Measurements from ENCODE around the gene LRMDA.

Gene LRMDA

DNA sequence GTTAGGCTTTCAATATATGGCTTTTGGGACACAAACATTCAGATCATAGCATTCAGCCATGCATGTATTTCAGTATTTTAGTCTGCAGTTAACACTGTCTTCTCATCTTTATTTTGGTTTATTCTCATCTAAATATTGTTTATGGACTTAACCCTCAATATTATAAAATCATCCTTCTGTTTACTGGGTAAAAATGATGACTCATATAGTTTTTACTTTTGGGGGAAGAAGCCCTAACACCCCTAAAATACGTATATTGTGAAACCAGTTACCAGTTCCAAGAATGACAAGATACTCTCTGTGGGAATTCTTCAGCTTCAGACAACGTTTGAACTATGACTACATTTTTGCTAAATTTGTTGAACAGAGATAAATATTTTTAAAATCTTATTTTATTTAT lies 505.4 kb downstream of the LRMDA start:
- no peak for DNase-seq (ENCODE audit: low read depth in 2 of 3, low spot score in 1 of 3)

DNA sequence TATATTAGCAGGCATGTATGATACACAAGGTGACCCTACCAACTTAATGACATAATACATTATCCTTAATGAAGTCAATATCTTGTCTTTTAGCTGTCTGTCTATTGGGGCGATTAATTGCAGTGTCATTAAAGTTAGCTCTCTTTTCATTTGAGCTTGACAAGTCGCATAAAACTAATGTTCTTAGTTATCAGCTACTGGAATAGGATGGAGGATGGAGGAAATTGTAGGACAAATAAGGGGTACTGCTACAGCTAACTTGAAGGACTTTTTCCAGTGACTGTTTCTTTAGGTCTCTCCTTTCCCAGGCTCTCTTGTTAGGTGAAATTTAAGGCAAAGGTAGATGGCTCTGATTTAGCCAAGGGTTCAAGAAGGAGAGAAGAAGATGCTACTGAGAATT lies 506.4 kb downstream of the LRMDA start:
- no peak for DNase-seq (ENCODE audit: low read depth in 2 of 3, low spot score in 1 of 3)

DNA sequence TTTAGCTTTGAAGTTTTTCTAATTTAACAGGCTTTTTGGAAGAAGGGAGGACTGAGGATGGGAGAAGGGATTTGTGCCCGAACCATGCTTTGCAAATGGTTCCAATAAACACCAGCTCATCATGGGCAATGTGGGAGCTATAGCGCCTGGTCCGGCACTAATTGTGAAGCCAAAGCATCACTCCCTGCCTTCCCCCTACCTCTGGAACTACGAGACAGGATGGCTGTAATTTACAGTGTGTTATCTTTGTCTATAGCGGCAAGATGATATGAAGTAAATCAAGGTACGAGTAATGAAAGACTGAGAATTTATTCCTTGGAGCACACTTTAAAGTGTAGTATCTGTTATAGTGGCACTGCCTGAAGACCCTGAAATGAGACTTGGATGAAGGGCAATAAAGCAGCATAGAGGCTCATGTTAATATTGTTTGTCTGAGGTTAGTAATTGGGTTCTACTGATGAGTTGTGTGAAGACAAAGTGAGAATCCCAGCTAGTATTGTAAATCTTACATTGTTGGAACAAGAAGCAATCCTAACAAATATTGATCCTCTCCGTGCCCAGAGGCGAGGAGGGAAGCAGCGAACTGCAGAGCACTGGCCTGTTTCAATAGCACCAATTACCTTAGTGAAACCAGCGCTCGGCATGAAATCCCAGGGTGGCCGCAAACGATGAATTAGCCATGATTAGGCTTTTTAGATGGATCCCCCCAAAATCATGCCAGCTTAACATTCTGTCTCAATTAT lies 507.1 kb downstream of the LRMDA start:
- DNase-seq (ENCODE audit: low read depth in 2 of 3, low spot score in 1 of 3): no peak

DNA sequence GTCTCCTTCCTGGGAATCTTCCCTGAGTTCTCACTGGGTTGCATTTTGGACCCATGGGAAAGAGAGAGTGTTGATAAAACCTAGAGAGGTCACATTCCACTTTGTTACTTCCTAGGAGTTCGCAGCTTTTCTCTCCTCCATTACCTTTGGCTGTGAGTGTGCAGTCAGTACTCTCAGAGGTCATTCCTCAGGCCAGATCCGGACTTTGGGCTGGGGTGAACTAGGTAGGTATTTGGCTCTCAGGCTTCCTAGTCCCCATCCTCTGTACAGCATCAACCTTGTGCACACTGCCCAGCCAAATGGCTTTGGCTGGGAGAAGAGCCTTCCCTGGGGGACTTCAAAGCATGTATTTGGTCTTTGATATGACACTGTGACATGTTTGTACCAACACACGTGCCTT lies 508.1 kb downstream of the LRMDA start:
- DNase-seq (ENCODE audit: low read depth in 2 of 3, low spot score in 1 of 3): no peak

DNA sequence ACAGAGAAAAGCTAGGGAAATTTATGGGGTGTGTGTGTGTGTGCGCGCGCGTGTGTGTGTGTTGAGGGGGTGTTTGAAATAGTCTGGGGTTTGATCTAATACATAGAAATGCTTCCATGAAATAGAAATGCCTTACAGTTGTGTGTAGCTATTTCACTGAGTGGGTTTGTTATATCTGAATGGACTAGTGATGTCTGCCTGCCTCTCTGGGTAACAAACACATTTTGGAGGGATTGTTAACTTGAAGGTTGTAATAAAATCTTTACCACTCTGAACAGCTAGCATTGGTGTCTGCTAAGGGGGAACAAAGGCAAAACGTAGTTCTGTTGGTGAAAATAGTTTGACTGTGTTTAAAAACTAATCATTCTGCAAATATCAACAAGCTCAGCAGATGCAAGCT lies 509.3 kb downstream of the LRMDA start:
- no peak for DNase-seq (ENCODE audit: low read depth in 2 of 3, low spot score in 1 of 3)

DNA sequence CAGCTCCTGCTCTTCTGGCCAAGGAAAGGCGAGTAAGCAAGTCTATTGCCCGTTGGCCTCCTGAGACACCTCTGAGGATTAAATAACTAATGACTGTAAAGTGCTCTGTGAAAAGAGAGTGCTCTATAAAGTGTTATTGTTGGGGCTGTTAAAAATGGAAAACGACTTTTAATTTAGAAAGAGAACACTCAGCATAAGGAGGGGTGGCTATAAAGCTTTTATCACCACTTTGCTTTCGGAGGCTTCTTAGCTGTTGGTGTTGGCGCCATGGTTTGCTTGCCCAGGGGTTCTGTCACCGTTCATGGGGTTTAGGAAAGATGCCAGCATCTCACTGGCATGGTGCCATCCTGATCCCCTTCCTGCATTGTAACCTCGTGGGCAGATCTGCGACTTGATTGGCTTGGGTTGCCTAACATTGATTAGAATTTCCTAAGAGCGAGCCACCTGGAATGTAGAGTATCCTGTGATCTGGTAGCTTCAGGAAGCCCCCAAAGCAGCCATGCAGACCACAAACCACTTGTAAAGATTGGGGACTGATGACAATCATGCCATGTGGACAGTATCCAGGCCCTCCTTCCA lies 509.9 kb downstream of the LRMDA start:
- DNase-seq (ENCODE audit: low read depth in 2 of 3, low spot score in 1 of 3): no peak

DNA sequence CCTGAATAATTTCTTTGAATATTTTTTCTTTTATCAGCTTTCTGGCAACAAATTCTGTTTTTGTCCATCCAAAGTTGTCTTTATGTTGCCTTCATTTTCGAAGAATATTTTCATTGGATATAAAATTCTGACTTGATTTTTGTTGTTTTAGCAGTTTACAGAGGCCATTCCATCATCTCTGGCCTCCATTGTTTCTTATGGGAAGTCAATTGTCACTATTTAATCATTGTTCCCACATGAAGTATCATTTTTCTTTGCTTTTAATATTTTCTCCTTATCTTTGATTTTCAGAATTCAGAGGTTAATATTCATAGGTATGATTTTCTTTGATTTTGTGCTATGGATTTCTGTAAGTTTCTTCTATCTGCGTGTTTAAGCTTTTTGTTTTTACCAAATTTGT lies 512.6 kb downstream of the LRMDA start:
- DNase-seq (ENCODE audit: low read depth in 2 of 3, low spot score in 1 of 3): no peak

DNA sequence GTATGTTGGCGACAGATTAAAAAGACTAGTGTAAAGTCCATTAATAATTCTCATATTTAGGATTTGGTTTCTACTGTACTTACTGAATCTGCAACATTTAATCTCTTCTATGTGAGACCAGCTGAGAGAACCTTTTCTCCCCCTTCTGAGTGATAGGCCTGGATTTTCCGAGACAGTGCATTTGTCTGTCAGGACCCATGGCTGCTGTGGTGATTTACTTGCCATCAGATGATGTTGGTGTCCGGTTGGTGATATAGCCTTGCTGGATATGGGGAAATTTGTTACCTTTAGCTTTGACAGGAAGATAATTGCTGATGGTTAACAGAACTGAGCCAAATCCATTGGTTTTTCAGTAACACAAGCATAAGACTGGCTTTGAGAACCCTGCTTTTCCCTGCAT lies 517.2 kb downstream of the LRMDA start:
- DNase-seq (ENCODE audit: low read depth in 2 of 3, low spot score in 1 of 3): no peak

DNA sequence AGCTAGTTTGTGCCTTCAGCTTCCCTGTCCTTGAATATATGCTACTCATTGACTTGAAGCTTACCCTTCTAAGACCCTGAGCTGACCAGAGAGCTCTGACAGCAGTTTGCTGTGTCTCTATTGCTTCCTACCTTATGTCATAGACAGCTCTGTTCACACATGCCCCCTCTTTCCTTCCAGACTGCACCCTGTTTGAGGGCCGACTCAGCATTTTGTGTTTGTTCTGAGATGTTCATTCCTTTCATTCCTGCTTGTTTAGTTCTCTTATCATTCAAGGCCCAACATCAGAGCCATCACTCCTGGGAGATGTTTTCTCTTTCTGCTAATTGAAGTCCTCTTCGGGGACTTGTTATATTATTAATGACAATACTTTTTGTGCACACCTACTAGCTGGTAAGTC lies 518.9 kb downstream of the LRMDA start:
- DNase-seq (ENCODE audit: low read depth in 2 of 3, low spot score in 1 of 3): no peak

DNA sequence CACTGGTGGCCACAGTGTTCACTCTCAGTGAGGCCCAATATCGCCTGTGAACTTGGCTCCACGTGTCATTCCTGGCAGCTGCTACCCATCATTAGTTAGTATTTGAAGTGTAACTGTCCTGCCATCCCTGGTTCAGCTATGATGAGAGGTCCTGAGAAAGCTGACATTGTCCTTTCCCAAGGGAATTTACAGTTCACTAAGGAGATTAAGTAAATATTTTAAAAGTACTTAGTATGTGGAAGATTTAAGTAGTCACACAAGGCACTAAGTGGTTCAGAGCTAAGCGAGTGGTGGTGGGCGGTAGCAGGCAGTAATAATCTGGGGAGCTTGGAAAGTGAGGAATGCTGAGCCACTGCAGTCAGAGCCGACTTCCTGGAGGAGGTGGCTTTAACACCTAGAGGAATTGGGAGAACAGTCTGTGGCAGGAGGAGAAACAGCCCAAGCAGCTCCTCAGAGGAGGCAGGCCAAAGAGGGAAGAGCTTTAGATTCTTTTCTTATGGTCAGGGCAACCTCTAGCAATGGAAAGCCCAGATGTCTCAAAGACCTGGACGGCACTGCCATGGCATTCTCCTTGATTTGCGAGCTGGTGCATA lies 519.7 kb downstream of the LRMDA start:
- DNase-seq (ENCODE audit: low read depth in 2 of 3, low spot score in 1 of 3): no peak

DNA sequence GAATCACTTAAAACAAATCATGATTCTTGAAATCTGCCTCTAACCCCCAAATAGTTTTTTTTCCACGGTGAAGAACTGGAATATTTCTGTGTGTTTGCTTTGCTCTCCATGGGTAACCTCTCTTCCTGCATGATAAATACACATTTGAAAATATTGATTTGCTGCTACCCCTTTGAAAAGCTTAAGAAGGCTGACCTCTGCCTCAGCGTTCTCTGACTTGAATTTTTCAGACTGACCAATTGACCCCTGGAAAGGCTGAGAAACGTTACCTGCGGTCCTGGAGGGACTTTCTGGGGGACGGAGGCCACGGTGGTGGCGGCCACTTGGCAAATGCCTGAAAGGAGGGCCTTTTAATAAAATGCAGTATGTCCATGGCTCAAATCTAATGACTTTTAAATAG lies 520.2 kb downstream of the LRMDA start:
- DNase-seq (ENCODE audit: low read depth in 2 of 3, low spot score in 1 of 3): no peak

DNA sequence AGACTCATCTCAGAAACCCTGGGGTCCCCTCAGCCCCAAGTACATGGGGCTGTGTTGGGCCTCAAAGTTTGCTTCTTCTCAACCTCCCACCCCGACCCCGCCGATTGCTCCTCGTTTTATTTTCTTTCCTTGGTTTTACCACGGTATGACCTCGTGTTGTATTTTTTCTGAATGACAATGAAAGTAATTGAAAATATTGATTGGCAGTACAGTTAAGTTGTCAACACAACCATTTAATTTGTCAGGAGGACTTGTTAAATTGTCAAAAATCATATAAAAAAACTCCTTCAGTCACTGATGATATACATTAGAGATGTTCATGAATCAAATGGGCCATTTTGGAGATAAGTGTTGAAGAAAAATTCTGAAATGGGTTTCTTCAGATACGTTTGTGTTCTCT lies 520.7 kb downstream of the LRMDA start:
- DNase-seq (ENCODE audit: low read depth in 2 of 3, low spot score in 1 of 3): no peak

DNA sequence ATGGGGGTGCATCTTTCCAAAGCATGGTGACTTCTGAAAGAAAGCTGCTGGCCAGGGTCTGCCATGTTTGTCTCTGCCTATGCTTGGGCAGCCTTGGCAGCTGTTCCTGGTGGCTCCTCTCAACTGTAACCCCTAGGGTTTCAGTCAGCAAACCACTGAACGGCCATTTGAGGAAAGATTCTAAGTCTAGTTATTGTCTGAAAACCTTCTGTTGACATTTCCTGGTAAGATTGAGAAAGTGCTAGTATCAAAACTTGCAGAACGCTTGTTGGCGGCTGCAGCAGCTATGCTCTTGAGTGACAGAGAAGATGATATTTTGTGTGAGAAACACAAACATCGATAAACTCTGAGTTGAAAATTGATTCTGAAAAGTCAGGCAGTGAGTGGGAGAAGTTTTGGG lies 523.1 kb downstream of the LRMDA start:
- no peak for DNase-seq (ENCODE audit: low read depth in 2 of 3, low spot score in 1 of 3)

DNA sequence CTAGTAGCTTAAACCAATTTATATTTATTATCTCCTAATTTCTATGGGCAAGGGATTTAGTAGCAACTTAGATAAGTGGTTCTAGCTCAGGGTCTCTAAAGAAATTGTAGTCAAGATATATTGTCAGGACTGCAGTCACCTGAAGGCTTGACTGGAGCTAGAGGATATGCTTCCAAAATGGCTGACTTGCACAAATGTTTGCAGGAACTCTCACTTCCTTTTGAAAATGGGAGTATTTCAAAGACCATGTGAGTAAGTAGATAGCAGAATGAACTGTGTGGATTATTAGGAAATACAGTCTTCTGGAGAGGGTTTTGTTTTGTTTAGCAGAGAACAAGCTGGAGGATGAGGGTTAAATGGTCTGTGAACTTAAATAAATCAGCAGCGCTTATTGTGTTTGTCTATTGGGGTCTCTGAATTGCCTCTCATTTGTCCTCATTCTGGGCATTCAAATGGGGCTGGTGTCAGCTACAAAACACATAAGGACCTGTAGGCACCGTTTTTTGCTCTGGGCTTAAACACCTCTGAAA lies 524.6 kb downstream of the LRMDA start:
- no peak for DNase-seq (ENCODE audit: low read depth in 2 of 3, low spot score in 1 of 3)

DNA sequence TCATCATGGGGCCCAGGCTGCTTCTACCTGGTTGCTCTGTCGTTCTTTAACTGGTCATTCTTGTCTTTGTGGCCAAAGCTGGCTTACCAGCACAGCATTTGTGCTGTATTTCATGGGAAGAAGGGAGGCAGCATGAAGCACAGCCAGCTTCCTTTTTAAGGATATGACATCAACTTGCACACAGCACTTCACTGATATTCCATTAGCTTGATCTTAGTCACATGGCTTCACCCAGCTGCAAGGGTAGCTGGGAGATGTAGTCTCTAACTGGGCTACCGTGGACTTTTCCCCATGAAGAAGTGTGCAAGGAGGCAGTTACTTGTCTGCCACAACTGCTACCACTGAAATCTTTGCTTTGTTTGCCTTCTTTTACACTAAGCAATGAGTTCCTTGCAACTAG lies 525.2 kb downstream of the LRMDA start:
- DNase-seq (ENCODE audit: low read depth in 2 of 3, low spot score in 1 of 3): no peak

DNA sequence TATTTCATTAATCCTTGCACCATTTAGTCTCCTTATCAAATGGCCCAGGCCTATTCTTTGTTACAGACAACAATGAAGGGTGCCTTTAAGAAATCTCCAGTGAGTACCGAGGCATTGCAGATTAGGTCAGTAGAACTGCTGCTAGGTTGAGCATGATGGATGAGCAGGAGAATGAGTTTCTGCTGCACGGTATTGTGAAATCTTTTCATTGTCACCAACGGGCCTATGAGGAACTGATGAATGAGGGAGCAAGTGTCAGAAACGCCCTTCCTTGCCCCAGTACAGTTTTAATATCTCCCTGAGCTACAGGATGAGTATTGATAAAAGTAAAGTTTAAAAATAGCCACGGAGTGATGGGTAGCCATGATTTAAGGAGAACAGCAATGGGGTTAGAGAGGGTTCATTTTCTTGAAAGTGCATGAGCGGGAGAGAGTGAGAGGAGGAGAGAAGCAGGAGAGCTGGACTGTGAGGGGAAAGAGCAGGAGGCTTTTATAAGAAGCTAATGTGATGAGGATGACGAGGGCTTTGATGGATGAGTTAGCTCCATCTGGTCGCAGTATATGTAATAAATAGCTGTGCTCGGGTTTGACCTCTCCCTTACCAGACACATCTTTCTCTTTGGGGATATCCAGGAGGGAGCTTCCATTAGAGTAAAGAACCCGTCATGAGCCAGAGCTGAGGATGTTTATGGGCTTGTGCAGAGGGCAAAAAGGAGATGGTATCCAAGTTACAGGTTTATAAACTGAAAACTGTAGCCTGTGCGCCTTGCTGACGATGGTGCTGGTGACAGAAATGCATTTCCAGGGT lies 526.1 kb downstream of the LRMDA start:
- no peak for DNase-seq (ENCODE audit: low read depth in 2 of 3, low spot score in 1 of 3)

DNA sequence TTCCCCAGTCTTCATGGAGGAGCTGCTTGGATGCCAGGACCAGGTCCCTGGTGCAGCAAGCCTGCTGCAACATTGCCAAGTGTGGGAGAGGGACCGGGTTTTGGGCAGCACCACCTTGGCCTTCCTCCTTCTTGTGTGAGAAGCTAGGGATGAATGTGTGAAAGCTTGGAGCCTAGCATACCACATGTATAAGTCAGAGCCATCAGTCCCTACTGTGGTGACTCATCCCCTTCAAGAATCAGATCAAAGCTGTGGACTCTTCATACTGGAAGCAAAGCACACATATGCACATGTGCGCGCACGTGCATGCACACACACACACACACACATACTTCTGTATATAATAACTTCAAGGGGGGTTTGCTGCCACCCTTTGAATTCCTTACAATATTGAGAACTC lies 527.8 kb downstream of the LRMDA start:
- DNase-seq (ENCODE audit: low read depth in 2 of 3, low spot score in 1 of 3): no peak

DNA sequence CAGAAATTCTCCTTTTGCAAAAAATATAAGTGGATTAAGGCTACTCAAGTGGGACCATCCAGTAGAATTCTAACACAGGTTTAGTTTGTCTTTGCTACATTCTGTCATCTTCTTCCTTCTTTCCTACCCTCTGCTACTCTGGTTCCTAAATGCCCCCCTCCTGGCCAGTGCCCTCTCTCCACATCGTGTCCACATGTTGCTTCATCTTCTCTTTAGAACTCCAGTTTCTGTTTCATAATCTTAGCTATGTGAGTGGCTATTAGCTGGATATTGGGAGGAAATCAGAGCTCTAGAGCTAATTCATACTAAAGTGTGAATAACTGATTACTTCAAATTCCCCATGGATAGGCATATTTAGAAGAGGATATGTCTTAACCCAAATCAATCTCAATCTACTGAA lies 528.5 kb downstream of the LRMDA start:
- DNase-seq (ENCODE audit: low read depth in 2 of 3, low spot score in 1 of 3): no peak

DNA sequence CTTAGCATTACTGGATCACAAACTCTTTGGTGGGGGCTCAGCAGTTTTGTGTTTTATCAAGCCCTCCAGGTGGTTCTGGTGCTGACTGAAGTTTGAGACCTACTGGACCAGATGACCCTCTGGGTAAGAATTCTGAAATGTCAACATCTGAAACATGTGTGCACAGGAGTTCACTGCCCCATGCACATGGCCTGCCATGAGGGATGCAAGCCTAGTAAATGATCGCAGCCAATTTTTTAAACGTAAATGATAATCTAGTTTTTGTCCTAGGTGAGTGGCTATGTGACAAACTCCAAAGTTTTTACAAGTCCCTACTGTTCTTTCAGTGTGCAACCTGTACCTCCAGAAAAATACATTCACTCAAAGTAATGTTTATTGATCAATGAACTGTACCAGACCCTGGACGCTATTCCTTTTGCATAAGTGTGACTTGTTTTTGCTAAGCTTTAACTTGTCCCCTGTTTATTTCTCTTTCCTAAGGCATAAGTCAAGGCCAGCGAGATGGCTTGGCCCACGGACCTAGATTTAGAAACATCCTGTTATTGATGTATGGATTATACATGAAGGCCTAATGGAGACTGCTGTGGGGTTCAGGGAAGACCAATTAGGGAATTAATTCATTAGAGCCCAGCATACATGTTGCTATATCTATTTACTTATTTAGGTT lies 531.1 kb downstream of the LRMDA start:
- DNase-seq (ENCODE audit: low read depth in 2 of 3, low spot score in 1 of 3): no peak

DNA sequence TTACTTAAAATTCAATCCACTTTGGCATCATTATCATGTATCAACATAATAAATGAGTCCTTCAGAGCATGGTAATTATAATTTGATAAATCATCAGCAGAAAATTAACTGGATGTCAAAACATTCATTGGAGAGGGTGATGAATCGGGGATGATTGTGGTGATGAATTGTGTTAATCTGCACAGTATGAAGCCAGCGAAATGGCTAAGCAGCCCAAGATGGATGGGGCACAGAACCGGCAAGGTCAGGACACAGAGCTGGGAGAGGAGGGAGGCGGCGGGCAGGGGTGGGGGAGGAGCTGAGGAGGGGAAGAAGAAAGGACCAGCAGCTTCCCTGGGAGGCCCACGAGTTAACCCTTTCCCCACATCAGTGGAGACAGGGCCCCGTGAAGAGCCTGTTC lies 536.1 kb downstream of the LRMDA start:
- no peak for DNase-seq (ENCODE audit: low read depth in 2 of 3, low spot score in 1 of 3)

DNA sequence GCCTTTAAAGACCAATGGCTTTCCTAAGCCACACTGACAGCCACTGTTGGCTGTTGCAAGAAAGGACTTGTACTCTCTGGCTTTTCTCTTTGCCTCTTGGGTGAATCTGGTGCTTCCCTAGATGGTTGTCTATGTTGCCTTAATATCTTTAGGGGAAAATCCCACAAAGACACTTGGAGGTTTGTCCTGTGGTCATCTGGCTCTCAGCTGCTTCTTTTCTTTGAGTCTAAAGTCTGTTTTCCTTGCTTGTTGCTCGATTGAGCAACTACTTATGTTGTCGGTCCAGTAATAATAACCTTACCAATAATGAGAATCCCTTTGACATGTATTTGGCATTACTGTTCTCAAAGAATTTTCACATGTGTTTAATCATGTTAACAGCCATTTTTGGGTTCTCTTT lies 537.6 kb downstream of the LRMDA start:
- DNase-seq (ENCODE audit: low read depth in 2 of 3, low spot score in 1 of 3): no peak

Measured in stimulated activated CD4-positive, alpha-beta T cell treated with anti-CD3 and anti-CD28 coated beads, Interleukin-12 subunit alpha, Interleukin-12 subunit beta, amount 100 ng/mL, for 48 hours (primary cell).